PC-3 (cell line): ENCODE measurements around the gene WBP2NL. TPM values are rescaled to one million over a fixed set of nuclear protein-coding genes. Genes with fewer than 3 reads are reported as not detected.

Experiments
- ATAC-seq: fragments of 200-7000 bp; cut with Tn5 transposase; 2 replicates; pipeline ENCODE4 v1.9.1; 2020; ENCODE audit warnings: mild to moderate bottlenecking, moderate library complexity
- BruUV-seq: library from RNA; stranded (reverse); fragments of 400-500 nt; replicated peaks from 2 replicates; lab custom pipeline; 2021; lab: Mats Ljungman, UMichigan
- CTCF ChIA-PET: fragments of 300-600 bp; sonication (Branson Sonifier 250); formaldehyde crosslinking; loops from one replicate; lab custom pipeline; 2022; ENCODE audit warnings: antibody characterized with exemption; lab: Charles Lee
- POLR2A ChIA-PET: fragments of 300-600 bp; sonication (Branson Sonifier 250); formaldehyde crosslinking; loops from one replicate; lab custom pipeline; 2022; ENCODE audit warnings: antibody characterized with exemption; ENCODE audit not compliant: unreplicated experiment; lab: Charles Lee
- DNase-seq: peaks from one replicate; pipeline ENCODE4 v3.0.0-alpha.2; 2015
- H2AFZ ChIP-seq: fragments of 300-600 bp; sonication (generic); 2 replicates; pipeline ENCODE4 v1.6.0; 2016; ENCODE audit warnings: antibody characterized with exemption, low read length
- H3F3A ChIP-seq: fragments of 300-600 bp; sonication (generic); one replicate; pipeline ENCODE4 v1.6.0; 2017; ENCODE audit warnings: antibody characterized with exemption, low read length, control low read depth, mild to moderate bottlenecking; ENCODE audit not compliant: unreplicated experiment
- H3K27ac ChIP-seq: fragments of 300-600 bp; sonication (generic); 2 replicates; pipeline ENCODE4 v1.5.1; 2016; ENCODE audit warnings: mild to moderate bottlenecking, low read length
- H3K27me3 ChIP-seq: fragments of 300-600 bp; sonication (generic); 2 replicates; pipeline ENCODE4 v1.6.1; 2016; ENCODE audit warnings: low read length, mixed read lengths
- H3K36me3 ChIP-seq: fragments of 300-600 bp; sonication (generic); 2 replicates; pipeline ENCODE4 v1.6.1; 2016; ENCODE audit warnings: low read depth, mixed run types, low read length, mixed read lengths
- H3K4me1 ChIP-seq: fragments of 300-600 bp; sonication (generic); 2 replicates; pipeline ENCODE4 v1.5.1; 2016; ENCODE audit warnings: low read length; ENCODE audit not compliant: insufficient read depth
- H3K4me2 ChIP-seq: fragments of 300-600 bp; sonication (generic); 2 replicates; pipeline ENCODE4 v1.6.0; 2016; ENCODE audit warnings: low read length
- H3K4me3 ChIP-seq: fragments of 300-600 bp; sonication (generic); 2 replicates; pipeline ENCODE4 v1.5.1; 2016; ENCODE audit warnings: mild to moderate bottlenecking, low read length, mixed read lengths
- H3K79me2 ChIP-seq: fragments of 300-600 bp; sonication (generic); 2 replicates; pipeline ENCODE4 v1.6.1; 2017; ENCODE audit warnings: low read length, mixed read lengths
- H3K9ac ChIP-seq: fragments of 300-600 bp; sonication (generic); 2 replicates; pipeline ENCODE4 v1.6.0; 2016; ENCODE audit warnings: mild to moderate bottlenecking, low read length
- H3K9me2 ChIP-seq: fragments of 300-600 bp; sonication (generic); replicated peaks from 2 replicates; pipeline ENCODE4 v1.6.1; 2016; ENCODE audit warnings: mixed run types, low read length, mixed read lengths
- H3K9me3 ChIP-seq: fragments of 300-600 bp; sonication (generic); 2 replicates; pipeline ENCODE4 v1.6.1; 2016; ENCODE audit warnings: low read length, mixed read lengths
- H4K20me1 ChIP-seq: fragments of 300-600 bp; sonication (generic); 2 replicates; pipeline ENCODE4 v1.6.1; 2016; ENCODE audit warnings: low read length, mixed read lengths
- CTCF ChIP-seq: fragments of 300-600 bp; sonication (generic); conservative IDR thresholded peaks from 2 replicates; pipeline ENCODE4 v1.5.1; 2017; ENCODE audit warnings: antibody characterized with exemption, low read depth, mild to moderate bottlenecking, low read length
- EZH2 ChIP-seq: fragments of 300-600 bp; sonication (generic); IDR thresholded peaks from one replicate; pipeline ENCODE4 v1.6.1; 2017; ENCODE audit warnings: antibody characterized with exemption, mild to moderate bottlenecking, low read length; ENCODE audit not compliant: unreplicated experiment
- EZH2phosphoT487 ChIP-seq: fragments of 300-600 bp; sonication (generic); IDR thresholded peaks from 2 replicates; pipeline ENCODE4 v1.6.1; 2018; ENCODE audit warnings: mild to moderate bottlenecking, antibody characterized with exemption, low read length, borderline replicate concordance
- intact Hi-C: fragments of 100-400 bp; cut with micrococcal nuclease; formaldehyde crosslinking; loops from 2 replicates; pipeline ENCODE4 v1.9.0; 2023
- total RNA-seq: library from RNA; depleted of rRNA; stranded (reverse); fragments of >200 nt; gene quantifications from 2 replicates; pipeline ENCODE4 v1.2.3, GENCODE V29; 2014

WBP2NL gene
- total RNA-seq, 1 experiment from 2014 or later = 0.33 TPM

- Histone ChIP-seq H3K4me2 (no peak overlapping the region), H3K9ac (no peak overlapping the region), H4K20me1 (no peaks in the 10 kb centered on the region), H3K9me3 (no peaks in the 10 kb centered on the region), H3K4me1 (peaks cover 8% of the 10 kb centered on the region; the same call in 1 of the 2 replicates), H3K9me2 (no peaks in the 10 kb centered on the region), H3K36me3 (no peaks in the 10 kb centered on the region), H2AFZ (no peak overlapping the region), H3K27me3 (no peaks in the 10 kb centered on the region), H3F3A (no peaks in the 10 kb centered on the region), H3K79me2 (peaks cover 7% of the 10 kb centered on the region; the same call in 1 of the 2 replicates), H3K27ac (no peak overlapping the region), H3K4me3 (no peak overlapping the region)
- ChIA-PET POLR2A (no interaction called here), CTCF (no interaction called here)
- ATAC-seq (no peak), DNase-seq (no peak)
- intact Hi-C loops = no loop called here
- no peak for TF ChIP-seq CTCF
- no peak for TF ChIP-seq EZH2phosphoT487
- no peak for TF ChIP-seq EZH2
- no TSS peak for BruUV-seq
Measured at GRCh38 chr22:42065438-42066125, 67.0 kb downstream of the WBP2NL start.

- H3K4me1 ChIP-seq = peaks cover 12% of the 10 kb centered on the region
- no peaks in the 10 kb centered on the region for H3K9me3 ChIP-seq
- no peak for TF ChIP-seq EZH2
- no peak for TF ChIP-seq EZH2phosphoT487
- TF ChIP-seq CTCF = no peak
- ChIA-PET POLR2A (no interaction called here), CTCF (no interaction called here)
- no TSS peak for BruUV-seq
- H3F3A ChIP-seq = no peaks in the 10 kb centered on the region
- no peak overlapping the region for H3K9ac ChIP-seq
- H3K36me3 ChIP-seq = no peaks in the 10 kb centered on the region
- H3K4me3 ChIP-seq = no peak overlapping the region
- intact Hi-C loops = no loop called here
- no peak overlapping the region for H3K4me2 ChIP-seq
- H2AFZ ChIP-seq = no peak overlapping the region
- H3K9me2 ChIP-seq = no peaks in the 10 kb centered on the region
- ATAC-seq (no peak), DNase-seq (no peak)
- no peaks in the 10 kb centered on the region for H3K27me3 ChIP-seq
- peaks cover 7% of the 10 kb centered on the region; the same call in 1 of the 2 replicates for H3K79me2 ChIP-seq
- no peaks in the 10 kb centered on the region for H4K20me1 ChIP-seq
- H3K27ac ChIP-seq = no peak overlapping the region
Measured at GRCh38 chr22:42066126-42066761, 67.7 kb downstream of the WBP2NL start.

- H3K27me3 ChIP-seq = no peaks in the 10 kb centered on the region
- no peak overlapping the region for H2AFZ ChIP-seq
- ChIA-PET POLR2A (no interaction called here), CTCF (no interaction called here)
- peaks cover 7% of the 10 kb centered on the region; the same call in 1 of the 2 replicates for H3K79me2 ChIP-seq
- no peaks in the 10 kb centered on the region for H3K9me3 ChIP-seq
- H3K4me2 ChIP-seq = no peak overlapping the region
- TF ChIP-seq CTCF (no peak), EZH2phosphoT487 (no peak)
- no peak for DNase-seq
- no peak overlapping the region for H3K4me3 ChIP-seq
- H3K27ac ChIP-seq = no peak overlapping the region
- no peaks in the 10 kb centered on the region for H3F3A ChIP-seq
- H3K9me2 ChIP-seq = no peaks in the 10 kb centered on the region
- H3K9ac ChIP-seq = no peak overlapping the region
- no TSS peak for BruUV-seq
- intact Hi-C loops = no loop called here
- no peaks in the 10 kb centered on the region for H3K36me3 ChIP-seq
- H4K20me1 ChIP-seq = no peaks in the 10 kb centered on the region
- ATAC-seq = no peak
- peaks cover 14% of the 10 kb centered on the region for H3K4me1 ChIP-seq
Measured at GRCh38 chr22:42066937-42067336, 68.3 kb downstream of the WBP2NL start.
